ENCODE measurements around the gene PGAM4.
"Not testable (repeated sequence)": the region's sequence is repeated elsewhere in the genome, so short reads cannot be mapped to it uniquely, and the experiment has no call there.

Gene PGAM4

GRCh38 chrX:77960567-77960966 is 8.9 kb downstream of the PGAM4 start:
- no peak overlapping the region for H3K9ac ChIP-seq (ENCODE audit: low read length in 5 of 5)
- peaks cover 0 to 10% (median 0%) of the 10 kb centered on the region in 5 donors for H3K9me3 ChIP-seq (ENCODE audit: control insufficient read depth in 5 of 5, low read length in 5 of 5)
- H3K27ac ChIP-seq (ENCODE audit: low read depth, low read length): no peak overlapping the region

DNA sequence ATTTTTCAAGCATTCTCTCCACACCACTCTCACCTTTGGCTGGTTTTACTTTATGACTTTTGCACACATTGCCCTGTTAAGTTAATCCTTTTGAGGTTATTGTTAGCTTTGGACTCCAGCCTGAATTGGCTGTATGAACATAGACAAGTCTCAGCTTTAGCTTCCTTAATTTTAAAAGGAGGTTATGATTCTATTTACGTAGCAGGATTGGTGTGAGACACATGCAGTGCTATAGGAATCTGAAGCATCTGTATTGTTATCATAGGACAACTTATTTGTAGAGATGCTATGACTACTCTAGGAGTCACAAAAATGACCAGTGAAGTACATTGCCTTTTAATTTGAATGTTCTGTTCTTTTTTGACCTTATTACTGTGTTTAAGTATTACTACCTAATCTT is 15.7 kb downstream of the PGAM4 start:
- peaks cover 0 to 3% (median 0%) of the 10 kb centered on the region in 5 donors for H3K4me1 ChIP-seq (ENCODE audit: control insufficient read depth in 5 of 5, insufficient read depth in 5 of 5, low read length in 5 of 5)
- H3K4me3 ChIP-seq (ENCODE audit: low read depth in 1 of 5, low read length in 5 of 5): no peak overlapping the region
- H3K27me3 ChIP-seq (ENCODE audit: control insufficient read depth in 5 of 5, insufficient read depth in 4 of 5, low read length in 5 of 5): no peaks in the 10 kb centered on the region
- H3K9me3 ChIP-seq (ENCODE audit: control insufficient read depth in 5 of 5, low read length in 5 of 5): peaks cover 0 to 7% (median 0%) of the 10 kb centered on the region in 5 donors
- no peaks in the 10 kb centered on the region for H3K36me3 ChIP-seq (ENCODE audit: control insufficient read depth in 5 of 5, insufficient read depth in 5 of 5, low read length in 5 of 5)
- H3K9ac ChIP-seq (ENCODE audit: low read length in 5 of 5): no peak overlapping the region
- H3K27ac ChIP-seq (ENCODE audit: low read depth, low read length): no peak overlapping the region

More at GRCh38 chrX:77960567-77960966, 8.9 kb downstream of the PGAM4 start:
- no peak overlapping the region for H3K4me3 ChIP-seq (ENCODE audit: low read depth in 1 of 5, low read length in 5 of 5)
- H3K36me3 ChIP-seq (ENCODE audit: control insufficient read depth in 5 of 5, insufficient read depth in 5 of 5, low read length in 5 of 5): no peaks in the 10 kb centered on the region
- H3K4me1 ChIP-seq (ENCODE audit: control insufficient read depth in 5 of 5, insufficient read depth in 5 of 5, low read length in 5 of 5): no peaks in the 10 kb centered on the region
- H3K27me3 ChIP-seq (ENCODE audit: control insufficient read depth in 5 of 5, insufficient read depth in 4 of 5, low read length in 5 of 5): no peaks in the 10 kb centered on the region

DNA sequence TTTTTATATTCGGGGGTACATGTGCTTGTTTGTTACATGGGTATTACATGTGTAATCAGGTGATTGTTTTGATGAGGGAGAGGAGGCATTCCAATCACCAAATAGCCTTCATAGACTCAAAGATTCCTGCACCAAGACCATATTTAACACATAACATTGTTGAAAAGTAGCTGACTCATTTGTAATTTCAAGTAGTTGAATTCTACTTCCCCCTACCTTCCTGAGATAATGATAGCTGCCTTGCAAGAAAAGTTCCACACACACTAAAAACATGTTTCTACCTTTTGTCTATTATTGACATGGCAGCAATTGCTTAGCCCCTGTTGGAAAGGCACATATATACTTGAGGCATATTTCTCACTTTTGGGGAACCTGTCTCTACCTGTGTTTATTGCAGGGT is 16.1 kb downstream of the PGAM4 start:
- Histone ChIP-seq H3K27ac (ENCODE audit: low read depth, low read length) (no peak overlapping the region), H3K9me3 (ENCODE audit: control insufficient read depth in 5 of 5, low read length in 5 of 5) (peaks cover 0 to 5% (median 0%) of the 10 kb centered on the region in 5 donors), H3K4me1 (ENCODE audit: control insufficient read depth in 5 of 5, insufficient read depth in 5 of 5, low read length in 5 of 5) (peaks cover 0 to 3% (median 0%) of the 10 kb centered on the region in 5 donors), H3K27me3 (ENCODE audit: control insufficient read depth in 5 of 5, insufficient read depth in 4 of 5, low read length in 5 of 5) (no peaks in the 10 kb centered on the region), H3K36me3 (ENCODE audit: control insufficient read depth in 5 of 5, insufficient read depth in 5 of 5, low read length in 5 of 5) (no peaks in the 10 kb centered on the region), H3K9ac (ENCODE audit: low read length in 5 of 5) (no peak overlapping the region), H3K4me3 (ENCODE audit: low read depth in 1 of 5, low read length in 5 of 5) (no peak overlapping the region)

- H3K36me3 ChIP-seq (ENCODE audit: control insufficient read depth in 5 of 5, insufficient read depth in 5 of 5, low read length in 5 of 5): no peaks in the 10 kb centered on the region
- no peak overlapping the region for H3K27ac ChIP-seq (ENCODE audit: low read depth, low read length)
- H3K9ac ChIP-seq (ENCODE audit: low read length in 5 of 5): no peak overlapping the region
- H3K4me1 ChIP-seq (ENCODE audit: control insufficient read depth in 5 of 5, insufficient read depth in 5 of 5, low read length in 5 of 5): peaks cover 0 to 3% (median 0%) of the 10 kb centered on the region in 5 donors
- no peaks in the 10 kb centered on the region for H3K27me3 ChIP-seq (ENCODE audit: control insufficient read depth in 5 of 5, insufficient read depth in 4 of 5, low read length in 5 of 5)
- peaks cover 0 to 2% (median 0%) of the 10 kb centered on the region in 5 donors for H3K9me3 ChIP-seq (ENCODE audit: control insufficient read depth in 5 of 5, low read length in 5 of 5)
- H3K4me3 ChIP-seq (ENCODE audit: low read depth in 1 of 5, low read length in 5 of 5): no peak overlapping the region
Measured at GRCh38 chrX:77952173-77952572, 17.3 kb downstream of the PGAM4 start.

GRCh38 chrX:77949840-77950239 is 19.6 kb downstream of the PGAM4 start:
- Histone ChIP-seq H3K4me3 (ENCODE audit: low read depth in 1 of 5, low read length in 5 of 5) (no peak overlapping the region), H3K4me1 (ENCODE audit: control insufficient read depth in 5 of 5, insufficient read depth in 5 of 5, low read length in 5 of 5) (peaks cover 0 to 3% (median 0%) of the 10 kb centered on the region in 5 donors), H3K27me3 (ENCODE audit: control insufficient read depth in 5 of 5, insufficient read depth in 4 of 5, low read length in 5 of 5) (no peaks in the 10 kb centered on the region), H3K27ac (ENCODE audit: low read depth, low read length) (no peak overlapping the region), H3K9me3 (ENCODE audit: control insufficient read depth in 5 of 5, low read length in 5 of 5) (no peaks in the 10 kb centered on the region), H3K36me3 (ENCODE audit: control insufficient read depth in 5 of 5, insufficient read depth in 5 of 5, low read length in 5 of 5) (no peaks in the 10 kb centered on the region), H3K9ac (ENCODE audit: low read length in 5 of 5) (no peak overlapping the region)

GRCh38 chrX:77946571-77946970 is 22.9 kb downstream of the PGAM4 start:
- H3K9me3 ChIP-seq (ENCODE audit: control insufficient read depth in 5 of 5, low read length in 5 of 5): no peaks in the 10 kb centered on the region
- no peak overlapping the region for H3K4me3 ChIP-seq (ENCODE audit: low read depth in 1 of 5, low read length in 5 of 5)

DNA sequence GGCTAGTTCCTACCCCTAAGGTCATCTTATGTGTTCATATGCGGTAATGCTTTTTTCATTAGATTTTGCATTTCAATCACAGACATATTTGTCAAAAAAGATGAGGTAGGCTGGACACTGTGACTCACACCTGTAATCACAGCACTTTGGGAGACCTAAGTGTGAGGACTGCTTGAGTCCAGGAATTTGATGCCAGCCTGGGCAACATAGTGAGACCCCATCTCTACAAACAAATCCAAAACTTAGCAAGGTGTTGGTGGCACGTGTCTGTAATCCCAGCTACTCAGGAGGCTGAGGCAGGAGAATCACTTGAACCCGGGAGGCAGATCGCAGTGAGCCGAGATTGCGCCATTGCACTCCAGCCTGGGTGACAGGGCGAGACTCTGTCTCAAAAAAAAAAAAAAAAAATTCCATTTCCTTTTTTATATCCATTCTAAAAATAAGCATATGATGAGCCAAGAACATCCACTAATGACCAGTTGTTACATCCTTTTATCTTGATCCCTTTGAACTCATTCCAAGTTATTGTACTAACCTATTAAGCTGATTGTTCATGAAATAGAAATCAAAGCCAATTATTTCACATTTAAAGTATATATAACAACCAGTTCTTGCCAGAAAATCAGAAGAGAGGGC is 23.4 kb downstream of the PGAM4 start:
- Histone ChIP-seq H3K27ac (ENCODE audit: low read depth, low read length) (no peak overlapping the region), H3K4me3 (ENCODE audit: low read depth in 1 of 5, low read length in 5 of 5) (no peak overlapping the region), H3K36me3 (ENCODE audit: control insufficient read depth in 5 of 5, insufficient read depth in 5 of 5, low read length in 5 of 5) (no peaks in the 10 kb centered on the region), H3K27me3 (ENCODE audit: control insufficient read depth in 5 of 5, insufficient read depth in 4 of 5, low read length in 5 of 5) (no peaks in the 10 kb centered on the region), H3K9ac (ENCODE audit: low read length in 5 of 5) (no peak overlapping the region), H3K9me3 (ENCODE audit: control insufficient read depth in 5 of 5, low read length in 5 of 5) (no peaks in the 10 kb centered on the region), H3K4me1 (ENCODE audit: control insufficient read depth in 5 of 5, insufficient read depth in 5 of 5, low read length in 5 of 5) (peaks cover 0 to 2% (median 0%) of the 10 kb centered on the region in 5 donors)

More at GRCh38 chrX:77946571-77946970, 22.9 kb downstream of the PGAM4 start:
- H3K4me1 ChIP-seq (ENCODE audit: control insufficient read depth in 5 of 5, insufficient read depth in 5 of 5, low read length in 5 of 5): peaks cover 0 to 2% (median 0%) of the 10 kb centered on the region in 5 donors
- H3K36me3 ChIP-seq (ENCODE audit: control insufficient read depth in 5 of 5, insufficient read depth in 5 of 5, low read length in 5 of 5): no peaks in the 10 kb centered on the region
- no peak overlapping the region for H3K27ac ChIP-seq (ENCODE audit: low read depth, low read length)
- H3K27me3 ChIP-seq (ENCODE audit: control insufficient read depth in 5 of 5, insufficient read depth in 4 of 5, low read length in 5 of 5): no peaks in the 10 kb centered on the region
- H3K9ac ChIP-seq (ENCODE audit: low read length in 5 of 5): no peak overlapping the region

DNA sequence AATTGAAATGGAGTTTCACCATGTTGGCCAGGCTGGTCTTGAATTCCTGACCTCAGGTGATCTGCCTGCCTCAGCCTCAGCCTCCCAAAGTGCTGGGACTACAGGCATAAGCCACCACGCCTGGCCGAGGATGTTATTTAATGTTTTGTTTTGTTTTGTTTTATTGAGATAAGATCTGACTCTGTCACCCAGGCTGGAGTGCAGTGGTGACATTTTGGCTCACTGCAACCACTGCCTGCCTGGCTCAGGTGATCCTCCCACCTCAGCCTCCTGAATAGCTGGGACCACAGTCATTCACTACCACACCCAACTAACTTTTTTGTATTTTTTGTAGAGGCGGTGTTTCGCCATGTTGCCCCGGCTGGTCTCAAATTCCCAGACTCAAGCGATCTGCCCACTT is 24.4 kb downstream of the PGAM4 start:
- not testable (repeated sequence) for H3K9ac ChIP-seq (ENCODE audit: low read length in 5 of 5); H3K36me3 ChIP-seq (ENCODE audit: control insufficient read depth in 5 of 5, insufficient read depth in 5 of 5, low read length in 5 of 5); H3K9me3 ChIP-seq (ENCODE audit: control insufficient read depth in 5 of 5, low read length in 5 of 5); H3K4me3 ChIP-seq (ENCODE audit: low read depth in 1 of 5, low read length in 5 of 5); H3K27me3 ChIP-seq (ENCODE audit: control insufficient read depth in 5 of 5, insufficient read depth in 4 of 5, low read length in 5 of 5); H3K4me1 ChIP-seq (ENCODE audit: control insufficient read depth in 5 of 5, insufficient read depth in 5 of 5, low read length in 5 of 5); H3K27ac ChIP-seq (ENCODE audit: low read depth, low read length)

DNA sequence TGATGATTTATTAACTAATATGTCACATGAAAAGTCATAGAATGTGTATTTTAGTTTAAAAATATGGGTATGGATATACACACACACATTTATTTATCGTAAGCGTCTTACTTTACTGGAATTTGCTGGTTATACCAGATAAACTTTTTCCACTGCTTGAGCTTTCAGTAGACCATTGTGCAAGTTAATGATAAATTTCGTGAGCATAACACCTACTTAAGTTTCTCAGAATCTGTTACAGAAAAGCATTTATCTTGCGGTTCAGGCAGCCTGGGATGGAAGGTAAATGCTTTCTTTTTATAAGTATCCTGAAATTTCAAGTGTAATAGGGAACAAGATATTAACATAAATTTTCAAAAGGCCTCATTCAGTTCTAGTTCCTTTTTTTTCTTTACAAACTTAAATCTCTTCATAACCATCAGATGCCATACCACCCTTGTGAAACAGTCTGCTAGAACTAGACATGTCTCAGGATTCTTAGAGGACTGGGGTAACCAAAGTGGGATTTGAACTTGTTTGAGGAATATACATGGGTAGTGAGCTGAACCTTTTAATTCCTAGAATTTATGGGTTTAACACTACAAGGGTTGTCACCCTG is 31.3 kb downstream of the PGAM4 start:
- no peak overlapping the region for H3K27ac ChIP-seq (ENCODE audit: low read depth, low read length)
- H3K9ac ChIP-seq (ENCODE audit: low read length in 5 of 5): no peak overlapping the region
- peaks cover 0 to 2% (median 0%) of the 10 kb centered on the region in 5 donors for H3K4me1 ChIP-seq (ENCODE audit: control insufficient read depth in 5 of 5, insufficient read depth in 5 of 5, low read length in 5 of 5)
- H3K9me3 ChIP-seq (ENCODE audit: control insufficient read depth in 5 of 5, low read length in 5 of 5): no peaks in the 10 kb centered on the region
- peaks cover 0 to 2% (median 0%) of the 10 kb centered on the region in 5 donors for H3K27me3 ChIP-seq (ENCODE audit: control insufficient read depth in 5 of 5, insufficient read depth in 4 of 5, low read length in 5 of 5)
- H3K36me3 ChIP-seq (ENCODE audit: control insufficient read depth in 5 of 5, insufficient read depth in 5 of 5, low read length in 5 of 5): no peaks in the 10 kb centered on the region
- no peak overlapping the region for H3K4me3 ChIP-seq (ENCODE audit: low read depth in 1 of 5, low read length in 5 of 5)

- H3K4me3 ChIP-seq (ENCODE audit: low read depth in 1 of 5, low read length in 5 of 5): no peak overlapping the region
- no peak overlapping the region for H3K9ac ChIP-seq (ENCODE audit: low read length in 5 of 5)
- H3K36me3 ChIP-seq (ENCODE audit: control insufficient read depth in 5 of 5, insufficient read depth in 5 of 5, low read length in 5 of 5): no peaks in the 10 kb centered on the region
- H3K9me3 ChIP-seq (ENCODE audit: control insufficient read depth in 5 of 5, low read length in 5 of 5): no peaks in the 10 kb centered on the region
- peaks cover 0 to 2% (median 0%) of the 10 kb centered on the region in 5 donors for H3K27me3 ChIP-seq (ENCODE audit: control insufficient read depth in 5 of 5, insufficient read depth in 4 of 5, low read length in 5 of 5)
- no peak overlapping the region for H3K27ac ChIP-seq (ENCODE audit: low read depth, low read length)
- H3K4me1 ChIP-seq (ENCODE audit: control insufficient read depth in 5 of 5, insufficient read depth in 5 of 5, low read length in 5 of 5): peaks cover 0 to under 1% (median 0%) of the 10 kb centered on the region in 5 donors
Measured at GRCh38 chrX:77937291-77937690, 32.1 kb downstream of the PGAM4 start.
